ENCODE data around the gene AIM2. TPM values are rescaled to one million over a fixed set of nuclear protein-coding genes. Genes with fewer than 3 reads are reported as not detected.
"Not testable (repeated sequence)": the region's sequence is repeated elsewhere in the genome, so short reads cannot be mapped to it uniquely, and the experiment has no call there.

Gene AIM2, protein sequence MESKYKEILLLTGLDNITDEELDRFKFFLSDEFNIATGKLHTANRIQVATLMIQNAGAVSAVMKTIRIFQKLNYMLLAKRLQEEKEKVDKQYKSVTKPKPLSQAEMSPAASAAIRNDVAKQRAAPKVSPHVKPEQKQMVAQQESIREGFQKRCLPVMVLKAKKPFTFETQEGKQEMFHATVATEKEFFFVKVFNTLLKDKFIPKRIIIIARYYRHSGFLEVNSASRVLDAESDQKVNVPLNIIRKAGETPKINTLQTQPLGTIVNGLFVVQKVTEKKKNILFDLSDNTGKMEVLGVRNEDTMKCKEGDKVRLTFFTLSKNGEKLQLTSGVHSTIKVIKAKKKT
- 0.46 TPM for polyA plus RNA-seq (ENCODE audit: insufficient read length)

DNA sequence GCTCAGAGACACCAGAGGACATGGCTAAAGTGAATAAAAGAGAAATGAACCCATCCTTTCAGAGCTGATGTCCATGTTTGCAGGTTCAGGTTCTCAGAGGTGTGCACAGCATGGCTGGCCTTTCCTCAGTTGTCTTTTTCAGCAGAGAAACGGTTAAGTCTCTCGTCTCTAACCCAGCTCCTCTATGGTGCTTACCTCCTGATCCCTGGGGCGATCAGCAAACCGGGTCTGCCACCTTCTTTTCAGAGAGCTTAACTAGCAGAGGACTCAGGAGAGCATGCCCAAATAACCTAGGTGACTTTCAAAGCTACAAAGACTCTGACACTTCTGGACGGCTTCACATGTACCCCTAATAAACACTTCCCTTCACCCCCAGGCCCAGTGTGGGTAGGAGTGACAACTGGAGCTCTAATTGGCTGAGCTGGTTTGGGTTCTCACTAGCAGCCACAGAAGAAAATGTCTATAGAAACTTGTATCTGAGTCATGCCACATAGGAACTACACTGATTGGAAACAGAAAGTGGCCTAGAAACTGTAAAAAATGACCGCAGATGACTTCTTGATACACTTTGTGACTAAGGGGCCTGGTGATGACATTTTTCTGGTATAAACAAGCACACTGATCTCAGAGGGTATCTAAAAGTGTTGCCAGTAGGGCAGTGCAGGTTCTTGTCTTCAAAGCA lies at the start of gene AIM2:
AIM2 (minus strand) TSS at position 329 of the 682 bp plus-strand sequence. CDS start 3,267 bp downstream, outside the sequence.
- no peak for DNase-seq (ENCODE audit: low read depth)

DNA sequence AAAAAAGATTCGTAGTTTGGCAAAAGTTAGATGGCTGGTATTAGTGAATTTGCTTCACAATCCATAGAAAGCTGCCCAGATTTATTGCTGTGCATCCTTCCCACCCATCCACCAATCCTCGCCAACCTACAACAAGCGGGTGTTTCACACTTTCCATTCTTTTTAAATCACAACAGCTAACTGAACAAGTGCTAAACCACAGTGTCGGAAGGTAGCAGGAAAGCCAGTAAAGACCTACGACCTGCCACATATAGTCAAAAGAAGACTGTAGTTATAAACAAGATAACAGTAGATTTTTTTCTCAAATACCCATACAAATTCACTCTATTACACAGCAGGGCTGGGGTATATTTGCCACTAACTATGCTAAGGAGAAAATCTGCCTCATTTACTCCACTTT lies 47.0 kb upstream of the AIM2 start:
- DNase-seq (ENCODE audit: low read depth) = no peak

DNA sequence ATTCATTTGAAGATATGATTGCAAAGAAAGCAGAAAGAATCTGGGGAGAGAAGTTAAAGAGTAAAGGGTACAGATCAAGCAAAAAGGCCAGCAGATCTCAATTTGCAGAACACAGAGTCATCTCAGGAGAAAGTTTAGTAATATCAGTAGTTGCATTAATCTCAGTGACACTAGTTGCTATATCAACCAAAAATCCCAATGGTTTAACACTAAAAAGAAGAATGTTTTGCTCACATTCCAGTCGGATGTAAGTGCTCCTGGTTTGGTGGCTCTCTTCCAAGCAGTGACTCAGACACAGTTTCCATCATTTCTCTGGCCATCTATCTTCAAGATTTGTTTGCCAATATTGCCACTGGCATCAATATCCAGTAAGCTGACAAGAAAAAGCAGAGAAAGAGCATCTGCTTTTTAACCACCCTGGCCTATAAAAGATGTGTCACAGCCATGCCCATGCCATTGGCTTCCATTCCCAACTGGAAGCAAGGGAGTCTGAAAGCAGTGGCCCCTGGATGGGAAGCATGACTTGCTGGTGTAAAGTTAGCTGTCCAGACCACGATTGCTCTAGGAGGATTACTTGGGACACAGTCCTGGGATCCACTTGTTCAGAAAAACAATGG lies 45.5 kb upstream of the AIM2 start:
- DNase-seq (ENCODE audit: low read depth) = no peak

DNA sequence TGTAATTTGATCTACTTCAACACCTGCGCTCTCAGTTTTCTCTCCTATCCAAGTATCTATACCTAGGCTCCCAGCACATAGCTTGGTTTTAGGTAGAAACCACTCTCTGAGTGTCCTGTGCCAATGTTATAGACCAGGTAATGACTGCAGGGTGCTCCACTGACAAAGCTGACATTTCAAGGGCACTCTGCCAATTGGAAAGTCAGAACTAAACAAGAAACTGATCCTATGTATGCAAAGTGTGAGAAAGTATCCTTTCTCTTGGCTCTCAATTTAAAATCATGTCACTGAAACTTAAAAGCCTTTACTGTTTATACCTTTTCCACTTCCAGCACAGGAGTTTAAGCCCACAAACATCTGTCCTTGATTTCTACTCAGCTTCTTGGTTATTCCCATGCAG lies 45.0 kb upstream of the AIM2 start:
- no peak for DNase-seq (ENCODE audit: low read depth)

DNA sequence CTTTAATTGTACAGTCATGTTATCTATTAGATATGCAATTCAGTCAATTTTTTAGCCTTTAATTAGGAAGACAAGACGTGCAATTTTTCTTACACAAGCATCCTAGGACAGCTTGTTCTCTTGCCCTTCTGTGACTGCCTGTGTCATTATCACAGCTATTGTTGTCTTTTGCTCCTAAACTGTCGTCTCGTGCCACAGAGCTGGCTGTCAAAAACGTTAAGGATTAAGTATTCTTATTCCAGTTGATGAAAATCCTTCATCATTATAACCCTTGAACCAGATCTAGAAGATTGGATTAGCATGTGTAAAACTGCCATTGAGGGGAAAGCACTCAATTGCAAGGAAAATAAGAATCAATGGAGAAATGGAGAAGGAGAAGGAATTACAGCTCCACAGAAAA lies 43.8 kb upstream of the AIM2 start:
- DNase-seq (ENCODE audit: low read depth) = no peak

DNA sequence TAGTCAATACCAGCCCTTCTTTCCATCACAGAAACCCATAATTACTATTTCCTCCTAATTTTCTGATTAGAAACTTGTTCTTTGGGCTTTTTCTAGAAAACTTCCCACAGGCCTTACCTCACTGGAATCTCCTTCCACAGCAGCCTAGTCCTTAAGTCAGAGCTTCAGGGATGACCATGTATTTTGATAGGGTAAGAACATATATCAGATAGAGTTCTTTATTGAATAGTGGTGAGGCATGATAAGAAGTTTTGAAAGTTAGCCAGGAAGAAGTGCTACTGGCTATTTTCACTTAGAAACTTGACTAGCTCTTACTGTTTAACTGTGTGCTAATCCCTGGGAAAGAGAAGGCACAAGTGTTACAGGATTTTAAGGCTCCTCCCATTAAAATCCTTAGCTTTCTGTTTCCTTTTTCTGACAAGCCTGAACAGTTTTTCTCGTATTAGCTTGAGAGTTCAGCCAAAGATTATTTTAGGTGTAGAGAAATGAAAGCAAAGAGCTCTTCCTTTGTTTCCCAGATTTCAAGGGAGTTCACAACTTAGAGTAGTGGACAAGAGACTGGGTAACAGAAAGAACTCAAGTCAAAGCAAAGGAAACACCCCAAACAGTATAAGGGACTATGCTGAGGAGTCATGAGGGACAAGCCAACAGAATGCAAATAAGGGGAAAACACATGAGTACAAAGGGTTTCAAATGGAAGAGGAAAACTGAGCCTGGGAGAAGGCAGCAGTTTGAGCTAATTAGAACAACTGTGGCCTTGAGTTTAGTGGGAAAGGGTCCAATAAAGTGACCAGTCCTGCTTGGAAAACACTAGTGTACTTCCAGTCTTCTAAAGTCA lies 37.2 kb upstream of the AIM2 start:
- no peak for DNase-seq (ENCODE audit: low read depth)

DNA sequence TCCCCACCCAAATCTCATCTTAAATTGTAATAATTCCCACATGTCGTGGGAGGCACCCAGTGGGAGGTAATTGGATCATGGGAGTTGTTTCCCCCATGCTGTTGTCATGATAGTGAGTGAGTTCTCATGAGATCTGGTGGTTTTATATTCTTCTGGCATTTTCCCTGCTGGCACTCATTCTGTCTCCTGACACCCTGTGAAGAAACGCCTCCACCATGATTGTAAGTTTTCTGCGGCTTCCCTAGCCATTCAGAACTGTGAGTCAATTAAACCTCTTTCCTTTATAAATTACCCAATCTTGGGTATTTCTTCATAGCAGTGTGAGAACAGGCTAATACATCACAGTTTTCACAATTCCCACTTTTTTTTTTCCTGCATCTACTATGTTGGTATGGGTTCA lies 26.5 kb upstream of the AIM2 start:
- not testable (repeated sequence) for DNase-seq (ENCODE audit: low read depth)

DNA sequence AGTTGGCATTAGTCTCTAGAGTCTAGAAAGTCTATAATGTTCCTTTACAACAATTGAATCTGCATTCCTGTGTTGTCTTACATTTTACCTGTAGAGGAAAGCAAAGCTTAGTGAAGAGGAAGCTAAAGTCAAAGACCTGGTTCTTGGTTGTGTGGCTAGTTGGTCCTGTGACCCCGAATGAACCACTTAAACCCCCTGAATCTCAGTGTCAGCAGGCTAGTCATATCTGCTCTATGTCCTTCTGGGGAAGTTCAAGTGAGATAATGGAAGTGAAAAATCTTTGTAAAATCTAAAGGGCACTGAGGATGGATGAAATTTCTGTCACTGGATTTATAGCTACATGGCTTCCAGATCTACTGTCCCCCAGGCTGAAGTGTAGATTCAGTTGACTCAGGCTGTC lies 24.0 kb upstream of the AIM2 start:
- DNase-seq (ENCODE audit: low read depth) = no peak

DNA sequence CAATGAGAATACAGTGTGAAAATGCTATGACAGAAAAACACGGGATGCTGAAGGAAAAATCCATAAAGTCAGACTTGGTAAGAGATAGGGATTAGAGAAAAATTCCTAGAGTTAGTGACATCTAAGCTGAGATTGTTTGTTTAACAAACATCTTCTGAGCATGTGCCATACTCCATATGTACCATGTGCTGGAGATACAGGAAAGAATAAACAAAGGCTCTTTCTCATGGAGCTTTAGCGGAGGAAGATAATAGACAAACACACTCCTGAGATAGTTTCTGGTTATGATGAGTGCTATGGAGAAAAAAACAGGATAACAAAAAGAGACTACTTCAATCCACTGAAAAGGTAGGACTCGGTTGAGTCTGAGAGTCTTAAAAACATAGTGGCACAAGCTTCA lies 22.0 kb upstream of the AIM2 start:
- no peak for DNase-seq (ENCODE audit: low read depth)

DNA sequence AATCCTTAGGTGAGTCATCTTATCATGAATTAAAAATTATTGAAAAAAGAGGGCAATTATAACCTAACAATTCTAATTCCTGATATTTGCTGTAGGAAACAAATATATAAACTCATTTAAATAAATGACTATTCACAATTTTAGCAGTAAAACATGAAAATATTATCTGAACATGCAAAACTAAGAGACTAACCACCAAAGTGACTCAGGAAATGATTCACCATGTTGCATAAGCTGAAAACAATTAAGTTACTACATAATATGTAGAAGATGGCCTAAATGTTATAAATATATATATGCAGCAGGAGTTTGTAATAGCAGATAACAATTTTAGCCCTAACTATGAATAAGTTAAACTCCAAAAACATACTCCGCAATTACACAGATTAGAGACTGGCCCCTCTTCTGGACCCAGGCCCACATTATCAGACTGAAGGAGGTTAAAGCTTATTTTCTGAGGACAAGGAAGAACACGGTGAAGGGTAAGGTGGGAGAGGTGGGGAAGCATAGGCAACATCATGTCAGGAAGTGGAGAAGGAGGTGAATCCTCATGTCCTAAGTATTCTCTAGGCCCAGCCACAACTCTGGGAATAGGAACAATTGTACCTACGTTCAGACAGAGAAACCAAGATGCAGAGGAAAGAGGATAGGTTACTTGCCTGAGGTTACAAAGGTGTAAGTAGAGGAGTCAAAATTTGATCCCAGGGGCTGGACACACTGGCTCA lies 15.6 kb upstream of the AIM2 start:
- no peak for DNase-seq (ENCODE audit: low read depth)

DNA sequence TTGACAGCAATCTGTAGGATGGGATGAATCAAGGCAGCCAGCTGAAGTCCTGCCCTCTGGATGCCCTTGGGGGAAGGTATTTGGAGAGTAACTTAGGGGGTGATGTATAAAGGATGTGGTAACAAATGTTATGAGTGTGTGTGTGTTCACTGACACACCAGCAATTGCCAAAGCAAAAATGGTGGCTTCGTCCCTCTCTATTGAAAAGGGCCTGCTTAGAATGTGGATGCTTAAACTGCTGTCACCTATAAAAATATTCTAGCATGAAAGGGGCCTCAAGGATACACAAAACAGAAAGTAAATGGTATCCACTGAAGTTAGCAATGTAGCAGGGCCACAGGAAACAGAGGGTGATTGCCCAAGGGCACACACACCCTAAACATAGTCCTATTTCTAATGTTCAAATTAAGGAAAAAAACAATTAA lies 15.1 kb upstream of the AIM2 start:
- DNase-seq (ENCODE audit: low read depth) = no peak

DNA sequence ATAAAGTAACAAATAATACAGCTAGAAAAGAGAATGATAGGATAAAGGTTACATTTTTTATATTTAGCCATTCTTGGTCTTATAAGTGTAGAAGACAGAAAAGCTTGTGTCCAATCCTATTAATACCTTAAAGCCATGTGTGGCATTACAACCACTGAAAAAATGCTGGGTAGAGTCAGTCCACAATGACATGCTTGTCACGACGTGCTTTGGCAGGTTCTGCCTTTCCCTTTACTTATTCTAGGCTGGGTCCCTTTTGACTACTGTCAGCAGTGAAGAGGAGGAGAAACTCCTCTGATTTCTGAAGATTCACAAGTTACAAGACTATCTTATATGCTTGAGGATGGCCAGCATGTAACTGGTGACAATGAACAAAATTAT lies 14.6 kb upstream of the AIM2 start:
- no peak for DNase-seq (ENCODE audit: low read depth)

DNA sequence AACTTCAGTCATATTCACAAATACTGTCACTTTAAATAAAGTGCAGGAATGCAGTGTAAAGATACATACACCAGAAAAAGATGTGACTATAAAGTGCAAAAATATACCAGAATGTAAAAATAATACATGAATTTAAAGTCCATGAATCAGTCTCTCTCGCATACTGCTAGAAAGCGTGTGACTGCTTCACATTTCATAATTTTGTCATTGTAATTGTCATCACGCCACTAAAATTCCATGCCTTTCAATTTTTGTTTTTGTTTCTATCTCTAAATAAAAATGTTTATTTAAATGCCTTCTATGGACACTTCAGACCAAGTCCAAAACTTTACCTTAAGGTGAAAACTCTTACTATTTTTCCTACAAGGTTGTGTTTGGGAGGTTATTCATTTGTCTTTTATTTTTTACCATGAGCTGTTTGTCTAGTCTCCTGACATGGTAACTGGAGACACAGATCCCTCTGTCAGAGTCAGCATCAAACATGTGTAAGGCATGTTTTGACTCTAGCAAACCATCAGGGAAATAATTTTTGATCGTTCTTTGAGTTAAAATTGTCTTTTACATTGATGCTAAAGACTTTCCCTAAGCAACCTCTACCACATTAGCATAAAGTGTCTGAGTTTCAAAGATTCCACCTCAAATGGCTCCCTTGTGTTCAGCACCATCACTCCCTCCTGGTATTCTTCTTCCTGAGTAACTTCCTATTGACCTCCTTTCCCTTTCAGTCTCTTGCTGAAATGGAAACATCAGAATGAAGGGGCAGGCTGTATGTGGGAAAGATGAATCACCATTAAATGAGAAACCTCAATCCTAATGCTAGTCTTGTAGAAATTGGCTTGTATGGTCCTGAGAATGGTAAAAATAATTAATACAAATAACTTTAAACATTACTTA lies 14.0 kb upstream of the AIM2 start:
- DNase-seq (ENCODE audit: low read depth) = no peak

DNA sequence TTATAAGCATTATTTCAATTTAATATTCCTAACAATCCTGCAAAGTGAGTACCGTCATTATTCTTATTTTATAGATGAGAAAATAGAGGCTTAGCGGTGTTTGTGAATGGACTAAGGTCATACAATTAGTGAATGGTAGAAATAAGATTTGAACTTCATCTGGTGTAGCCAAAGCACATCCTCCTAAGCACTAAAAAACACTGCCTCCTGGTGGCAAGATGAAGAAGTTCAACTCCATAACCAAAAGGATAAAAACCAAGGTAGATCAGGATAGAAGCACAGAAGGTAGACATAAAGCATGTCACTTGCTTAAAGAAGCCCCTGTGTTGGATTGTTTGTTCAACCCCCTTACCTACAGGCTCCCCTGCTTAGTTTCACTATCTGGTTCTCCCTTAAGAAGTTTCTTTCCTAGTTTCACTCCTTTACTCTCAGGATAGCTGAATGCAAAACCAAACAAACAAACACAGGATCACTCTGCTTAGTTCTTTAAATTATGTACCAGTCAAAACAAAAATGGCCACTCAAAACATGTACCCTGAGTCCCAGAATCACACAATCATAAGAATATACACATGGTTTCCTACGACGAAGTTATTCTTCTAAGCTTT lies 12.7 kb upstream of the AIM2 start:
- DNase-seq (ENCODE audit: low read depth) = no peak

DNA sequence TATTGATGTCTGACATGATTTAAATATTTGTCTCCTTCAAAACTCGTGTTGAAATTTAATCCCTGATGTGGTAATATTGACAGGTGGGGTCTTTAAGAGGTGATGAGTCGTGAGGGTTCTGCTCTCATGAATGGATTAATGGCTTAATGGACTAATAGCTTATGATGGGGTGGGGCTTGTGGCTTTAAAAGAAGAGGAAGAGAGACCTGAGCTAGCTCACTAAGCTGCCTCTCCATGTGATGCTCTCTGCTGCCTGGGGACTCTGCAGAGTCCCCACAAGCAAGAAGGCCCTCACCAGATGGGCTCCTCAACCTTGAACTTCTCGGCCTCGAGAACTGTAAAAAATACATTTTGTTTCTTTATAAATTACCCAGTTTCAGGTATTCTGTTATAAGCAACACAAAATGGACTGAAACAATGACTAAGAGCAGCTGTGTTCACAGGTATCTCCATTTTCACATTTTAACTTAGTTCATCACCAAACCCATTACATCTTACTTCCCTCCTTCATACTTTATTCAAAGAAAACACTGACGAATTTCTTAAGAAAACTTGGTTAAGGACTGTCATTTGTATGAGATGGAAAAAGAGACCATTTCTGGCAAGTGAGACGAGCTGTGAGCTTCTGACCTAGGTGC lies 12.1 kb upstream of the AIM2 start:
- no peak for DNase-seq (ENCODE audit: low read depth)

DNA sequence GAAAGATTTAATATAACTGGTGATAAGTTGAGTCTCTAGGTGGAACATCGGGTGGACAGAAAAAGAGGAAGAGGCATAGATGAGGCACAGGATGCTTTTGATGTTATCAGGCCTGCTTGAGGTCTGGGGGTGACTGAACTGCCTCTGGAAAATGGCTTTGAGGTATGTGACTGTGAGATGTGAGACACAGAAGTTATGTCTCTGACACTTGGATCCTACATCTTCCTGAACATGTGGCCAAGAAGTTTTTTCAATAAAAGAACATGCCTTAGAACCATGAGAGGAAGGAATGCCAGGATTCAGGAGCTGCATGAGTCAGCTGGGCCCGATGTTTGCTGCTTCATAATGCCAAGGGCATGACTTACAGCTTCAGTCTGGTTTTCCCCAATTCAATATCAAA lies 11.5 kb upstream of the AIM2 start:
- DNase-seq (ENCODE audit: low read depth) = no peak

DNA sequence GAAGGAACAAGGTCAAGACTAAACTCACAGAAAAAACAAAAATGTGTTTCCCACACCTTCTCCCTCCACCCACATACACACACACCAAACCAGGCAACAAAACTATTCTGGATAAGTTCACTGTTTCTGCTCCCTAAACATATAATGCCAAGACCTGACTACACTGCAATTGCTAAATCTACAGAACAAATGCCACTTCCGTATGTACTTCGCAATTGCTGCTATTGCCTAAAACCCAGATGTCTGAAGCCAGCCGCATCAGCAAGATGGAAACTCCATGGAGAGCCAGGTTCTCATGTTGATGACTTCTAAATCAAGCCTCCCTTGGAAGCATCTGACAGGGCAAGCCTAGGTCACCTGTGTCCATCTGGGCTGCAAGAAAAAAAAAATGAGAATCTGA lies 8.3 kb upstream of the AIM2 start:
- DNase-seq (ENCODE audit: low read depth) = no peak

DNA sequence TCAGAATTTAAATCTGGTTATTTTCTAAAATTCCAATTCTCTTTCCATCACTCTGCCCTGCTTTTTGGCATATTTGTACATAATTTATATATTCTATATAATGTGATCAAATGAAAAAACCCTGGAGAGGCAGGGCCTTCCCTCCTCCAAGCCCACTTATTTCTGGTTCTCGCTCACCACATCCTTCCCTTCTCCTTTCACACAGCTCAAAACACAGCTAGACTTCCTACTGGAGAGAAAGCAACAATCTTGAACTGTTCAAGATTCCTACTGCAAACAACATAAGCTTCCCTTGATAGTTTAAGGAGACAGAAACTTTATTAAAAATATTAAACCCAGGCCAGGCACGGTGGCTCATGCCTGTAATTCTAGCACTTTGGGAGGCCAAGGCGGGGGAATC lies 7.6 kb upstream of the AIM2 start:
- no peak for DNase-seq (ENCODE audit: low read depth)

DNA sequence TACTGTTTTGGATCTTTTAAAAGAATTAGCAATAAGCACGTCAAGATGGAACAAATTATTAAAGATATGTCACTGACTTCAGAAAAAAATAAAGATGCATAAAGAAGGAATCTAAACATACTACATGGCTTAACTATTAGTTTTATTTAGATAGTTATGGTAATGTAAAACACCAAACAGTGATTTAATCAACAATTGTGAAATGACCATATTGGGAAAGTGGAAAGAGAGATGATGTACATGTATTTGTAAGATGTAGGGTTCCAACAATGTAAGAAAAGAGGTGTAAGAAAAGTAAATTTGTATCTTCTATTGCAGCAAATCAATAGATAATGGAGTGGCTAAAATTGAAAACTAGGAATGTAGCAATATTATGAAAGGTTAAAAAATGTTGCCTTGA lies 6.4 kb upstream of the AIM2 start:
- DNase-seq (ENCODE audit: low read depth) = no peak

DNA sequence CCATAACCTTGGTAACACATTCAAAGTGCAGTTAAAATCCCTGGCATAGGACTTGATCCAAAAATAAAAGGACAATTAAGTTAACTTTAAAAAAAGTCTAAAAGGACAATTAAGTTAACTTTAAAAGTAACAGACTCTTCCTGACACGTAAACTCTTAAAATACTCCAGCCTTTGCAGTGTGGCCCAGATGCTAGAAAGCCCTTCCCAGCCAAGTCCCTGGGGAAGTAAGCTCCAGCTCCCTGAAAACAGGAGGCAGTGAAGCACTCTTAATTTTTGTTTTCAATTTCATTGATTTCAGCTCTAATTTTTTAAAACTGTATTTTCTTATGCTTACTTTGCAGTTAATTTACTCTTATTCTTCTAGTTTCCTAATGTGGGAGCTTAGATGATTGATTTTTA lies 5.1 kb upstream of the AIM2 start:
- no peak for DNase-seq (ENCODE audit: low read depth)

Measured in forelimb muscle (tissue), 1 donor.